ENCODE results near the gene MAST4.

Gene MAST4

DNA sequence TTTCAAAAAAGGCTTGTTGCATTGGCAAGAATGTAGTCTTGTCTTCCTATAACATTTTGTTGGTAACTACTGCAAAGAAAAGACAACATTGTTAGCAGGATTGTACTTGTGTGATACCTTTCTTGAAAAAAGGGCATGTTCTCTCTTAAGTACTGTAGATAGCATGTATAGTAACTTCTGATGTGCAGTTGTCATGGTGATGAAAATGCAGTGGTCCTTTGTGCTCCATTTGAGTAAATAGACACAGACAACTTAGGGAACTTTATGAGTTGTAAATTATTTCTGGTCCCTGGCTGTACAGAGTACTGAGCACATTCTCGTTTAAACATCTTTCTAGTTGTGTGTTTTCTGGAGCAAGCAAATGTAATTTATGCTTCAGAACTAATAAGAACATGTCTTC lies 497.1 kb downstream of the MAST4 start:
- Histone ChIP-seq H3K4me3 (ENCODE audit: low read length in 2 of 2) (no peak overlapping the region), H3K9ac (ENCODE audit: low read length in 2 of 2) (no peak overlapping the region), H3K4me1 (ENCODE audit: control insufficient read depth, insufficient read depth, low read length) (peaks cover 21% of the 10 kb centered on the region), H3K36me3 (ENCODE audit: control insufficient read depth in 2 of 2, insufficient read depth in 2 of 2, low read length in 2 of 2) (no peaks in the 10 kb centered on the region), H3K27ac (ENCODE audit: low read length) (no peak overlapping the region), H3K27me3 (ENCODE audit: control insufficient read depth in 1 of 2, insufficient read depth in 2 of 2, low read length in 2 of 2) (no peaks in the 10 kb centered on the region), H3K9me3 (ENCODE audit: control insufficient read depth in 2 of 2, low read length in 2 of 2) (no peaks in the 10 kb centered on the region)

DNA sequence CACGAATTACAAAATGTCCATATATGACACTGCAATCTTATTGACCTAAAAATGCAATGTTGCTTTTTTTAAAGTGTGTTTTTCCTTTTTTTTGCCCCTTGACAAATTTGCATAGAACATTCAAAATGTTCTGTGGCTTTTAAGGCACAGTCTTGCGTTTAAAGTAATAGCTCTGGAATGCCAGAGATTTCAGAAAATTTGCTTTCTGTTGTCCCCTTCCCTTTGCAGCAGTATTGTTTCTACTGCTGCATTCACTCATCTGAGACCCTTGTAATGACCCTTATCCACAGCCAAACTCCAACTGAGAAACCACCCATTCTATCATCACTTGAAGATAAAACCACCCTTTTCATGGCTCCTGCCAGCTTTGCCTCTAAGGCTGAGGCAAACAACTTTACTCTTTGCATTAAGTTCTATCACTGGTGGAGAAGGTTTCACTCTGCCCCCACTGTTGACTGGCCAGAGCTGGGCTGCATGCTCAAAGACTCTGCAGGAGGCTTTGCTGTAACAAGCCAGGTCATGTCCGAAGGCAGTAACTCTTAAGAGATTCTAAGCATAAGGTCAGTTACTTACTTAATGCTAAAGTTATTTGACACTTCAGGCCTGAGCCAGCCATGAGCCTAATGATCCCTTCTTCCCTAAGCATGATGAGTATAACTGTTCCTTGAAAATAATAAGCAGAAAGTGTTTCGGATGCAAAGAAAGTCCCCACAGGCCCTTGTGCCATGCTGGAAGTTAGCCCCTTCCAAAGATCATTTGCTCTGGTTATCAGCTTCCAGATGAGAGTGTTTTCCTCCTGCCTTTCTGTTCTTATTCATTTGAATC lies 498.5 kb downstream of the MAST4 start:
- Histone ChIP-seq H3K4me3 (ENCODE audit: low read length in 2 of 2) (peak overlapping the region in 1 of 2 donors; percentile 1), H3K4me1 (ENCODE audit: control insufficient read depth, insufficient read depth, low read length) (peaks cover 14% of the 10 kb centered on the region), H3K27ac (ENCODE audit: low read length) (peak overlapping the region; percentile 18), H3K36me3 (ENCODE audit: control insufficient read depth in 2 of 2, insufficient read depth in 2 of 2, low read length in 2 of 2) (no peaks in the 10 kb centered on the region), H3K9ac (ENCODE audit: low read length in 2 of 2) (no peak overlapping the region), H3K9me3 (ENCODE audit: control insufficient read depth in 2 of 2, low read length in 2 of 2) (no peaks in the 10 kb centered on the region), H3K27me3 (ENCODE audit: control insufficient read depth in 1 of 2, insufficient read depth in 2 of 2, low read length in 2 of 2) (no peaks in the 10 kb centered on the region)

DNA sequence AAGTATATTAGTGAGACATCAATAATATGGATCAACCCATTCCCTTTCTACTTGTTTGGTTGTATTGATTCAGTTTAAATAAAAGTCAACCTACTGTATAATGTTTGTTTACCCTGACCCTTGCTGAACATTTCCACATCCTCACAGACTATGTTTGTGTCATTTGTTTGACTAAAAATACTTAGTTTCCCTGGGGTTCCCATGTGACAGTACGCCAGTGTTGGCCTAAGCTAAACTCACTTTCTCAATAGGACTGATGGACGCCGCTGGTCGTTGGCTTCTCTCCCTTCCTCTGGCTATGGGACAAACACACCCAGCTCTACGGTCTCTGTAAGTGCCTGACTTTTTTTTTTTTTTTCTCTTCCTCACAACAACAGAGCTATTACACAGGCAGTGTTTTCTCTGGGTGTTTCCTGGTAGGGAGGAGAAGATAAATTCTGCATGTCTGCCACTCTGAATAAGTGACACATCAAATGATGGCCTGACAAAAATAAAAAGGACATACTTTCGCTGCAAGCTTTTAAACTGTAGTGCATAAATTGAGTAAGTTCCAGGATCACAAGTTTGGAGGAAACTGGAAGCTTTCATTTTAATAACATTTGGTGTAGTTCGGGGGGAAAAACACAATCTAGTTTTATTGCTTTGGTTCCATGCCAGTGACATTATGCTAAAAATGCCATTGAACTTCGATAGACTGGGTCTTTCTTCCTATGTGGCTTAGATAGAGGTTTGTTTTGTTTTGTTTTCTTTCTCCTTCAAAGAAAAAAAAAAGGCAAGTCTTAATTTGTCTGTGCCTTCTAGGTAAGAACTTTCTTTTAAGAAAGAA lies 499.4 kb downstream of the MAST4 start:
- Histone ChIP-seq H3K4me3 (ENCODE audit: low read length in 2 of 2) (peak overlapping the region in 1 of 2 donors; percentile 9), H3K36me3 (ENCODE audit: control insufficient read depth in 2 of 2, insufficient read depth in 2 of 2, low read length in 2 of 2) (peaks cover 0 to 2% of the 10 kb centered on the region in 2 donors), H3K4me1 (ENCODE audit: control insufficient read depth, insufficient read depth, low read length) (peaks cover 13% of the 10 kb centered on the region), H3K27me3 (ENCODE audit: control insufficient read depth in 1 of 2, insufficient read depth in 2 of 2, low read length in 2 of 2) (no peaks in the 10 kb centered on the region), H3K27ac (ENCODE audit: low read length) (peak overlapping the region; percentile 8), H3K9me3 (ENCODE audit: control insufficient read depth in 2 of 2, low read length in 2 of 2) (no peaks in the 10 kb centered on the region), H3K9ac (ENCODE audit: low read length in 2 of 2) (no peak overlapping the region)

DNA sequence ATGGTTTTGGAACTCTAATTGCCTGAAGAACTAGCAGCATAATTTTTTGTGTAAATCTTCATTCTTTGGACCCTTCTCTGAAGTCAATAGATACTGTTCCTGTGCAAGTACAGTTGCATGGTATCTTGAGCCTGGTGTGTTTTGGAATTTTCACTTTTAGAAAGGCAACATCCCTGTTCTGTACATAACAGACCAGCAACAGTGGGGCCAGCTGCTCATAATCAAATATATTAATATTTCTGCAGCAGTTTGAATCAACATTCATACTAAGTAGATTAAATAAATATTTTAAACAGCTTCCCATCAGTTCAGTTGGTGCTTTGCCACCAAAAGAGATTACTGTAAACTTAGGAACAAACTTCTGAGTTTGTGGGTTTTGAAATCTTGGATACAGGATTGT lies 502.5 kb downstream of the MAST4 start:
- no peak overlapping the region for H3K27ac ChIP-seq (ENCODE audit: low read length)
- peaks cover 6 to 13% of the 10 kb centered on the region in 2 donors for H3K36me3 ChIP-seq (ENCODE audit: control insufficient read depth in 2 of 2, insufficient read depth in 2 of 2, low read length in 2 of 2)
- no peaks in the 10 kb centered on the region for H3K9me3 ChIP-seq (ENCODE audit: control insufficient read depth in 2 of 2, low read length in 2 of 2)
- no peaks in the 10 kb centered on the region for H3K27me3 ChIP-seq (ENCODE audit: control insufficient read depth in 1 of 2, insufficient read depth in 2 of 2, low read length in 2 of 2)
- no peak overlapping the region for H3K4me3 ChIP-seq (ENCODE audit: low read length in 2 of 2)
- H3K9ac ChIP-seq (ENCODE audit: low read length in 2 of 2) = no peak overlapping the region
- peaks cover 6% of the 10 kb centered on the region for H3K4me1 ChIP-seq (ENCODE audit: control insufficient read depth, insufficient read depth, low read length)

DNA sequence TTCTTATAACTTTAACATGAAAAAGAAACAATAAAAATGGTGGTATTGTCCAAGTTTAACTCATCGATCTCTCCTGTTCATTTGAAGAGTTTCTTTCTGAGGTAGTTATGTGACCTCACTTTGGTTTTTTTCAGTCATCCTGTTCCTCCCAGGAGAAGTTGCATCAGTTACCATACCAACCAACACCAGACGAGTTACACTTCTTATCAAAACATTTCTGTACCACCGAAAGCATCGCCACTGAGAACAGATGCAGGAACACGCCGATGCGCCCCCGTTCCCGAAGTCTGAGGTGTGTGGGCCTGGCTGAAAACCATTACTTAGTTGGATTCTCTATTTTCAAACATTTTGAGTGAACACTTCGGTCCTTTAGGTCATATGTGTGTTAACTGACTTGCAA lies 504.1 kb downstream of the MAST4 start:
- Histone ChIP-seq H3K9me3 (ENCODE audit: control insufficient read depth in 2 of 2, low read length in 2 of 2) (no peaks in the 10 kb centered on the region), H3K27ac (ENCODE audit: low read length) (no peak overlapping the region), H3K36me3 (ENCODE audit: control insufficient read depth in 2 of 2, insufficient read depth in 2 of 2, low read length in 2 of 2) (peaks cover 9 to 19% of the 10 kb centered on the region in 2 donors), H3K4me1 (ENCODE audit: control insufficient read depth, insufficient read depth, low read length) (no peaks in the 10 kb centered on the region), H3K27me3 (ENCODE audit: control insufficient read depth in 1 of 2, insufficient read depth in 2 of 2, low read length in 2 of 2) (no peaks in the 10 kb centered on the region), H3K9ac (ENCODE audit: low read length in 2 of 2) (no peak overlapping the region), H3K4me3 (ENCODE audit: low read length in 2 of 2) (no peak overlapping the region)

DNA sequence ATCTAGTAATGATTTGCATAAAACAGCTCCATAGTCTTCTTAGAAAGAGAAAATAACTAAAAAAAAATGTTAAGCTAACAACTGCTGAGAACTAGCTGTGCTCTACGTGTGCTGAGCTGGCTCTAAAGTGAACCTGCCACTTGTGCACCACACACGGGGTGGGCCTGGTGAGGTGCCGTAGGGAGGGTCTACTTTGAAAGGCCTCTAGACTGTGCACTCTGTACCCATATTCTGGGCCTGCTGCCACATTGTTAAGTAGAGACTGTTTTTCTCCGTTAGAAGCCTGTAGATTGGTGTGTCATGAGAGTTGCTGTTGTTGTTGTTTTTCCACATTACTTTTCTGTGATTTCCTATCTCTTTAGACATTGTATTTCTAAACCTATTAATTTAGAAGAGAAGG lies 506.5 kb downstream of the MAST4 start:
- Histone ChIP-seq H3K4me1 (ENCODE audit: control insufficient read depth, insufficient read depth, low read length) (no peaks in the 10 kb centered on the region), H3K9me3 (ENCODE audit: control insufficient read depth in 2 of 2, low read length in 2 of 2) (no peaks in the 10 kb centered on the region), H3K36me3 (ENCODE audit: control insufficient read depth in 2 of 2, insufficient read depth in 2 of 2, low read length in 2 of 2) (peaks cover 14 to 19% of the 10 kb centered on the region in 2 donors), H3K4me3 (ENCODE audit: low read length in 2 of 2) (no peak overlapping the region), H3K9ac (ENCODE audit: low read length in 2 of 2) (no peak overlapping the region), H3K27ac (ENCODE audit: low read length) (no peak overlapping the region), H3K27me3 (ENCODE audit: control insufficient read depth in 1 of 2, insufficient read depth in 2 of 2, low read length in 2 of 2) (no peaks in the 10 kb centered on the region)

DNA sequence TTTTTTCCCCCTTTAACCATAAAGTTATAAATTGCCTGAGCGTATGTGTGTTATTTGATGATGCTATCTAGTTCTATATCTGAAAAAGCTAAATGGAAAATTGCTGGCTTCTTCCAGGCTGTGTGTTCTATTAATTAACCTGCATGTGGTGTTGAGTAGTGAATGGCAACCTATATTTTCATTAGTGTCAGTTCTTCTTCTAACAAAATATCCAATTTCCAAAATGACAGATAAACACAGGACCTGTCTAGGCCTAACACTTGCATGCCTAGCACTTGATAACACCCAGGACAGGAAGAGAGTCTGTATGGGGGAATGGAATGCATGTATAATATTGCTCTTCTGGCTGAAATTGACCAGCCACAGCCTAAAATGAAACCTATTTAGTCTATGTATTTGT lies 508.7 kb downstream of the MAST4 start:
- H3K4me1 ChIP-seq (ENCODE audit: control insufficient read depth, insufficient read depth, low read length) = no peaks in the 10 kb centered on the region
- H3K9me3 ChIP-seq (ENCODE audit: control insufficient read depth in 2 of 2, low read length in 2 of 2) = no peaks in the 10 kb centered on the region
- no peak overlapping the region for H3K27ac ChIP-seq (ENCODE audit: low read length)
- H3K9ac ChIP-seq (ENCODE audit: low read length in 2 of 2) = no peak overlapping the region
- no peaks in the 10 kb centered on the region for H3K27me3 ChIP-seq (ENCODE audit: control insufficient read depth in 1 of 2, insufficient read depth in 2 of 2, low read length in 2 of 2)
- H3K4me3 ChIP-seq (ENCODE audit: low read length in 2 of 2) = no peak overlapping the region
- peaks cover 14 to 19% of the 10 kb centered on the region in 2 donors for H3K36me3 ChIP-seq (ENCODE audit: control insufficient read depth in 2 of 2, insufficient read depth in 2 of 2, low read length in 2 of 2)

DNA sequence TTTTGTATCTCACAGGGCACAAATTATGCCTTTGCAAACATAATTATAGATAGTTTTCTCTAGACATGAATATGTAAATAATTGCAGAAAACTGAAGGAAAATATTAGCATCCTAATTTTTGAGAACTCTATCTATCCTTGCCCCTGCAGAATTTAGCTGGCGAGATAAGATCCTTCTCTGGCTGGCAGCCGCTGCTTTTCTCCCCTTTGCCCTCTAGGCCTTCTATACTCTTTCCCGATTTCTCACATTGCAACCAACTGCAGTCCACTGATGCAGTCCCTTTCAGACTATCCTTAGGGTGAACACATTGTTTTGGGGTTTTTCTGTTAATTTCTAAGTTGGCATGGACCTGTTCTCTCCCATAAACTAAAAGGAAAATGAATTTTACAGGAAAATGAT lies 509.1 kb downstream of the MAST4 start:
- H3K4me3 ChIP-seq (ENCODE audit: low read length in 2 of 2) = no peak overlapping the region
- no peaks in the 10 kb centered on the region for H3K9me3 ChIP-seq (ENCODE audit: control insufficient read depth in 2 of 2, low read length in 2 of 2)
- no peak overlapping the region for H3K9ac ChIP-seq (ENCODE audit: low read length in 2 of 2)
- H3K27me3 ChIP-seq (ENCODE audit: control insufficient read depth in 1 of 2, insufficient read depth in 2 of 2, low read length in 2 of 2) = no peaks in the 10 kb centered on the region
- no peak overlapping the region for H3K27ac ChIP-seq (ENCODE audit: low read length)
- peaks cover 14 to 19% of the 10 kb centered on the region in 2 donors for H3K36me3 ChIP-seq (ENCODE audit: control insufficient read depth in 2 of 2, insufficient read depth in 2 of 2, low read length in 2 of 2)
- no peaks in the 10 kb centered on the region for H3K4me1 ChIP-seq (ENCODE audit: control insufficient read depth, insufficient read depth, low read length)

DNA sequence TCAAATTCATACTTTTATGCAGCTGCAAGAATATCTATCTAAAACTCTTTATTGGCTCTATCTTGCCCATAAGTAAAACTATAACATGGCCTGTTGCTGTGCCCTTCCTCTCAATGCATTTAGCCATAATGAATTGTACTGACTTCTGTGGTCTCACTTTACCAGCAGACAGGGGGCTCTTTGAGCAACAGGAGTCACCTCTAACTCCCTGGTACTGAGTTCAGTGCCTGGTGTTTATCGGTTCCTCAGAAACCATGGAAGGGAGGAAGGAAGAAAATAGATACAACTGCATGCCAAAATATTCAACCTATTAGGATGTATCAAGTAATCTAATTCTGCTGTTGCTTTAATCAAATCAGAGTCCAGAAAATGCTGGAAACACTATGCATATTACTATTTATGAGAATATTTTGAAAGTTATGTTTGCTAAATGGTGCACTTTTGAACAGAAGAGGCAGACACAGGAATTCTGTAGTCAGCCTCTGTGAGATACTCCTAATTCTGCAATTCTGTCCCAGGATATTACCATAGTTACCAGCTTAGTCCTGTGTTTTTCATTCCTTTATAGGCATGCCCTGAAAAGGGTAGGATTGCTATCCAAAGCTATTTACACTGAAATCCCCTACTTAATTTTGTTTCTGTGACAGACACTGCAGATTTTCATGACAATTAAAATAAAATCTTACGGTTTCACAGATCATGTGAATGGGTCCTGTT lies 510.6 kb downstream of the MAST4 start:
- no peak overlapping the region for H3K9ac ChIP-seq (ENCODE audit: low read length in 2 of 2)
- no peaks in the 10 kb centered on the region for H3K9me3 ChIP-seq (ENCODE audit: control insufficient read depth in 2 of 2, low read length in 2 of 2)
- H3K36me3 ChIP-seq (ENCODE audit: control insufficient read depth in 2 of 2, insufficient read depth in 2 of 2, low read length in 2 of 2) = peaks cover 10 to 16% of the 10 kb centered on the region in 2 donors
- H3K27me3 ChIP-seq (ENCODE audit: control insufficient read depth in 1 of 2, insufficient read depth in 2 of 2, low read length in 2 of 2) = no peaks in the 10 kb centered on the region
- no peak overlapping the region for H3K27ac ChIP-seq (ENCODE audit: low read length)
- H3K4me3 ChIP-seq (ENCODE audit: low read length in 2 of 2) = no peak overlapping the region
- no peaks in the 10 kb centered on the region for H3K4me1 ChIP-seq (ENCODE audit: control insufficient read depth, insufficient read depth, low read length)

DNA sequence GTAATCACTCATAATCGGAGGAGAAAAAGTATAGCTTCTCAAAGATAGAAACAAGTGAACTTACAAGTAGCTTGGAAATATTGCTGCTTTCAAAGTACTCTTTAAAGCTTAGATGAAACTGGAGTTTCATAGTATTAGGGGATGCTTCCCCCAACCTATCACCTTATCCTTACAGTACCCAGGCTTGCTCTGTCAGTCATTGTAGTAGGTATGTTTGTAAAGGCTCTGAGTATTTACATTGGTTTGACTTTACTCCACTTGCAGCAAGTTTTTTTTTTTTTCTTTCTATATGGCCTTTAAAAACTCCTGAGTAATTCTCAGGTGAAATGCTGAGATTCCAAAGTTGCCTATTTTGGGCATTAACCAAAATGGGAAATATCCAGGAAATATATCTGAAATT lies 515.6 kb downstream of the MAST4 start:
- H3K36me3 ChIP-seq (ENCODE audit: control insufficient read depth in 2 of 2, insufficient read depth in 2 of 2, low read length in 2 of 2) = peaks cover 10 to 18% of the 10 kb centered on the region in 2 donors
- no peaks in the 10 kb centered on the region for H3K4me1 ChIP-seq (ENCODE audit: control insufficient read depth, insufficient read depth, low read length)
- no peak overlapping the region for H3K27ac ChIP-seq (ENCODE audit: low read length)
- no peaks in the 10 kb centered on the region for H3K27me3 ChIP-seq (ENCODE audit: control insufficient read depth in 1 of 2, insufficient read depth in 2 of 2, low read length in 2 of 2)
- H3K9ac ChIP-seq (ENCODE audit: low read length in 2 of 2) = no peak overlapping the region
- no peaks in the 10 kb centered on the region for H3K9me3 ChIP-seq (ENCODE audit: control insufficient read depth in 2 of 2, low read length in 2 of 2)
- no peak overlapping the region for H3K4me3 ChIP-seq (ENCODE audit: low read length in 2 of 2)

Measured in stomach smooth muscle (tissue), 2 donors.